H1 (cell line): ENCODE data around the gene RHOBTB3. TPM values are rescaled to one million over a fixed set of nuclear protein-coding genes. Genes with fewer than 3 reads are reported as not detected.

Experiments used
- CTCF ChIA-PET: fragments of 300-600 bp; sonication (Branson Sonifier 250); formaldehyde crosslinking; loops from one replicate; lab custom pipeline; 2021; ENCODE audit not compliant: partially characterized antibody; lab: Charles Lee
- POLR2A ChIA-PET: fragments of 300-600 bp; sonication (Branson Sonifier 250); formaldehyde crosslinking; loops from one replicate; lab custom pipeline; 2021; ENCODE audit warnings: inconsistent platforms; ENCODE audit not compliant: partially characterized antibody; lab: Charles Lee
- DNase-seq, 2 experiments: peaks; one replicate each; pipeline versions ENCODE4 v3.0.0 to v3.0.0-alpha.2; 2010 to 2022; ENCODE audit warnings: low spot score in 2 of 2, low read depth in 1 of 2, mixed read lengths in 1 of 2
- FAIRE-seq: peaks from 2 replicates; lab custom pipeline; 2011; peaks lifted over from hg19 to GRCh38; lab: Jason Lieb, UNC
- H2AFZ ChIP-seq: 2 replicates; pipeline ENCODE4 v1.8.1; 2012; ENCODE audit warnings: low read length, inconsistent platforms
- H2AK5ac ChIP-seq: 2 replicates; pipeline ENCODE4 v1.6.1; 2013; ENCODE audit warnings: low read depth, low read length
- H2BK120ac ChIP-seq: replicated peaks from 2 replicates; pipeline ENCODE3; 2013; ENCODE audit warnings: low read depth, low read length, inconsistent platforms
- H2BK12ac ChIP-seq: 2 replicates; pipeline ENCODE4 v1.6.1; 2013; ENCODE audit warnings: low read depth, low read length
- H2BK15ac ChIP-seq: 2 replicates; pipeline ENCODE4 v1.6.1; 2013; ENCODE audit warnings: low read length
- H2BK20ac ChIP-seq: 2 replicates; pipeline ENCODE4 v1.6.1; 2013; ENCODE audit warnings: low read length
- H2BK5ac ChIP-seq: 2 replicates; pipeline ENCODE4 v1.6.1; 2013; ENCODE audit warnings: low read depth, low read length
- H3K14ac ChIP-seq: 2 replicates; pipeline ENCODE4 v1.6.1; 2013; ENCODE audit warnings: inconsistent platforms; ENCODE audit not compliant: insufficient read length
- H3K18ac ChIP-seq: 2 replicates; pipeline ENCODE4 v1.6.1; 2013; ENCODE audit warnings: low read length; ENCODE audit errors: extremely low read depth
- H3K23ac ChIP-seq: 2 replicates; pipeline ENCODE4 v1.6.1; 2013; ENCODE audit warnings: inconsistent platforms; ENCODE audit not compliant: insufficient read length
- H3K23me2 ChIP-seq: 2 replicates; pipeline ENCODE4 v1.6.1; 2013; ENCODE audit warnings: low read depth, low read length
- H3K27ac ChIP-seq: 2 replicates; pipeline ENCODE4 v1.6.1; 2011; ENCODE audit warnings: low read depth, low read length, inconsistent platforms
- H3K27me3 ChIP-seq, 4 experiments: replicated peaks in 1 of 4; 1 replicate in 1 of 4; 2 replicates in 3 of 4; pipeline versions ENCODE4 v1.6.1 to v1.8.1; 2011 to 2013; ENCODE audit warnings: low read length in 3 of 4, mild to moderate bottlenecking in 3 of 4, inconsistent platforms in 2 of 4, mixed read lengths in 2 of 4, moderate library complexity in 1 of 4; ENCODE audit not compliant: control insufficient read depth in 3 of 4, insufficient read depth in 3 of 4; ENCODE audit errors: extremely low read depth in 1 of 4
- H3K36me3 ChIP-seq, 4 experiments: 2 replicates each; pipeline versions ENCODE4 v1.6.1 to v1.8.1; 2011 to 2013; ENCODE audit warnings: mild to moderate bottlenecking in 4 of 4, low read length in 3 of 4, moderate library complexity in 2 of 4, control low read depth in 1 of 4, inconsistent platforms in 1 of 4; ENCODE audit not compliant: insufficient read depth in 4 of 4, control insufficient read depth in 2 of 4
- H3K4ac ChIP-seq: replicated peaks from 2 replicates; pipeline ENCODE3; 2013; ENCODE audit warnings: low read length, low read depth, mixed read lengths, inconsistent platforms; ENCODE audit not compliant: insufficient read length
- H3K4me1 ChIP-seq, 4 experiments: replicated peaks in 1 of 4; 1 replicate in 1 of 4; 2 replicates in 3 of 4; pipeline versions ENCODE4 v1.6.1 to v1.8.1; 2011 to 2013; ENCODE audit warnings: low read length in 3 of 4, inconsistent platforms in 2 of 4, mixed read lengths in 1 of 4; ENCODE audit not compliant: insufficient read depth in 4 of 4, control insufficient read depth in 3 of 4
- H3K4me2 ChIP-seq, 2 experiments: 2 replicates each; pipeline versions ENCODE4 v1.6.1 to v1.8.1; 2011 to 2013; ENCODE audit warnings: low read depth in 2 of 2, low read length in 2 of 2, control low read depth in 1 of 2, inconsistent platforms in 1 of 2, mild to moderate bottlenecking in 1 of 2; ENCODE audit not compliant: insufficient read depth in 1 of 2
- H3K4me3 ChIP-seq, 4 experiments: fragments of 200-600, 300-600 bp in 1 of 4; sonication (generic), shearing (Covaris generic), sonication (Bioruptor Twin) in 1 of 4; 2 replicates each; pipeline versions ENCODE4 v1.5.1 to v1.8.1; 2011 to 2016; ENCODE audit warnings: low read length in 4 of 4, low read depth in 3 of 4, control low read depth in 2 of 4, inconsistent platforms in 2 of 4, mild to moderate bottlenecking in 2 of 4, mixed read lengths in 1 of 4, moderate library complexity in 1 of 4; ENCODE audit not compliant: insufficient read depth in 2 of 4; ENCODE audit errors: extremely low read depth in 1 of 4
- H3K56ac ChIP-seq: replicated peaks from 2 replicates; pipeline ENCODE3; 2013; ENCODE audit warnings: low read depth, mild to moderate bottlenecking, mixed read lengths, low read length, inconsistent platforms; ENCODE audit not compliant: insufficient read length
- H3K79me1 ChIP-seq: 2 replicates; pipeline ENCODE4 v1.6.1; 2013; ENCODE audit warnings: low read depth, low read length, control low read depth
- H3K79me2 ChIP-seq, 2 experiments: 2 replicates each; pipeline versions ENCODE4 v1.6.1 to v1.8.1; 2012 to 2013; ENCODE audit warnings: low read length in 2 of 2, mild to moderate bottlenecking in 2 of 2, inconsistent platforms in 1 of 2; ENCODE audit not compliant: insufficient read depth in 2 of 2, control insufficient read depth in 1 of 2
- H3K9ac ChIP-seq, 4 experiments: replicated peaks in 1 of 4; 1 replicate in 1 of 4; 2 replicates in 3 of 4; pipeline versions ENCODE4 v1.6.1 to v1.8.1; 2011 to 2013; ENCODE audit warnings: low read depth in 3 of 4, low read length in 3 of 4, control low read depth in 2 of 4, mild to moderate bottlenecking in 2 of 4, moderate library complexity in 2 of 4, inconsistent platforms in 1 of 4; ENCODE audit errors: extremely low read depth in 1 of 4
- H3K9me3 ChIP-seq, 2 experiments: 2 replicates each; pipeline versions ENCODE4 v1.6.1 to v1.8.1; 2012 to 2013; ENCODE audit warnings: mild to moderate bottlenecking in 2 of 2, moderate library complexity in 2 of 2, control low read depth in 1 of 2, inconsistent platforms in 1 of 2, low read depth in 1 of 2, low read length in 1 of 2, mixed read lengths in 1 of 2; ENCODE audit not compliant: insufficient read depth in 2 of 2
- H4K20me1 ChIP-seq, 2 experiments: replicated peaks in 1 of 2; 2 replicates each; pipeline versions ENCODE3 to v1.8.1; 2011 to 2013; ENCODE audit warnings: inconsistent platforms in 2 of 2, low read length in 2 of 2, mild to moderate bottlenecking in 1 of 2; ENCODE audit not compliant: insufficient read depth in 2 of 2, control insufficient read depth in 1 of 2
- H4K5ac ChIP-seq: 2 replicates; pipeline ENCODE4 v1.6.1; 2013; ENCODE audit warnings: low read length, low read depth, mixed read lengths, inconsistent platforms; ENCODE audit not compliant: insufficient read length
- H4K8ac ChIP-seq: 2 replicates; pipeline ENCODE4 v1.8.0; 2013; ENCODE audit warnings: mild to moderate bottlenecking, moderate library complexity, low read length, inconsistent platforms; ENCODE audit not compliant: insufficient read depth; ENCODE audit errors: extremely low read depth
- H4K91ac ChIP-seq: replicated peaks from 2 replicates; pipeline ENCODE3; 2013; ENCODE audit warnings: low read length, mixed read lengths, inconsistent platforms; ENCODE audit not compliant: insufficient read length
- EGR1 ChIP-seq: IDR thresholded peaks from 2 replicates; pipeline ENCODE4 v1.6.1; 2011; ENCODE audit warnings: low read depth, low read length, borderline replicate concordance
- RAD21 ChIP-seq, 2 experiments: IDR thresholded peaks in 1 of 2; conservative IDR thresholded peaks in 1 of 2; 2 replicates each; pipeline ENCODE4 v1.6.1; 2011; ENCODE audit warnings: low read depth in 2 of 2, low read length in 2 of 2, improper control_type of control experiment in 1 of 2, inconsistent platforms in 1 of 2, mild to moderate bottlenecking in 1 of 2, moderate library complexity in 1 of 2
- RNF2 ChIP-seq: fragments of 200-900, 300-1000 bp; sonication (generic); IDR thresholded peaks from 2 replicates; pipeline ENCODE4 v1.7.1; 2016; ENCODE audit warnings: borderline replicate concordance, low read depth, mild to moderate bottlenecking, antibody characterized with exemption, low read length; ENCODE audit not compliant: poor library complexity, severe bottlenecking; ENCODE audit errors: missing control alignments
- SP1 ChIP-seq: IDR thresholded peaks from 2 replicates; pipeline ENCODE4 v1.6.1; 2011; ENCODE audit warnings: low read depth, low read length
- WGBS, 2 experiments: shearing (Covaris generic) in 1 of 2; methylation state at CpG; one replicate each; pipeline versions ENCODE4 v1.1.6 to v1.1.7; 2013 to 2015; ENCODE audit warnings: low lambda C conversion rate in 2 of 2, mixed read lengths in 2 of 2, inconsistent platforms in 1 of 2, low coverage in 1 of 2, missing lambda C conversion rate in 1 of 2; ENCODE audit not compliant: insufficient replicate concordance in 2 of 2, insufficient coverage in 1 of 2, insufficient read length in 1 of 2; ENCODE audit errors: extremely low coverage in 1 of 2, missing lambda C conversion rate in 1 of 2; 5-methylcytosine and 5-hydroxymethylcytosine counted together
- polyA plus RNA-seq, 7 experiments: library from polyadenylated mRNA; depleted of rRNA in 3 of 7; stranded (reverse) in 5 of 7; unstranded in 2 of 7; fragments of >200 nt in 5 of 7; fragments of 200-250 nt in 2 of 7; gene quantifications; 1 replicate in 5 of 7; 2 replicates in 1 of 7; 4 replicates in 1 of 7; pipeline versions ENCODE4 v1.2.1 to v1.2.3, GENCODE V29; 2011 to 2013; ENCODE audit warnings: missing spikeins in 2 of 7, mixed read lengths in 2 of 7
- total RNA-seq: library from RNA; stranded (reverse); fragmentation: NEBNext Ultra II Directional; extraction: Animal tissue kit (Norgen Biotek cat#: 25700); gene quantifications from 2 replicates; pipeline ENCODE4 v1.2.1, GENCODE V29; 2021

The RHOBTB3 gene
- total and polyA plus RNA-seq, 2 of the 8 experiments (the other 6 are each of a cell fraction or from before 2014, with no cell fraction given): 8.2 to 17.5 TPM

DNA sequence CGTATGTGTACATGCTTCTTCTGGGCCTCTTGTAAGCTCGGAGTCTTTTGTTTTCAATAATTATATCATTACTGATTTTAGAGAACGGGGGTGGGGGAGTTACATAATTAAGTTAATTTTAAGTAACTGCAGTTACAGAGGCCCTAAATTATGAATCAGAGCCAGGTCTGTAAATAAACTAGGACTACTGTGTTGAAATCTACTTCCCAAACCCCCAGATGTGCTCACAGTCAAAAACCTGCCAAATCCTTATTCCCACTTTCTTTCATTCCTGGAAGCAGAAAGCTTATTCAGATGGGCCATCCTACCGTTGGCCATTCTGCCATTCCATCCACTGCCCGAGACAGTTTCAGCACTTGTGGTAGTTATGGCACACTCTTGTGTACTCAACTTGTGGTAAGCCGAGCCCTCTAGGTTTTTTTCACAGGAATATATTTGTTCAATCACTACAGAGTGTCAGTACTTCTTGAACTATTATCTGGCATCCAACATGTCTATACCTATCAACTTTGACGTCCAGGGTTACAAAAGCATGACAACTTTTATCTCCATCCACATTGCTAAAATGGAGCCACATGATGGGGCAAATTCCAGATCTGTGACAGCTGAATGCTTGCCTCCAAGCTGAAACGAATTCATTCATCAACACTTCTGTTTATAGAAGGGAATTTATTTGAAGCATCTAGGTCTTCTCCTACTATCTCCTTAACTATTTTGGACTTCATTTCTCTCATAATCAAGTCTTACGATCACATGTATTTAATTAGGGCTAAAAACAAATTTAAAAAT, 53.6 kb downstream of the RHOBTB3 start:
- Histone ChIP-seq H3K36me3 (no peaks in the 10 kb centered on the region), H2BK5ac (no peak overlapping the region), H4K5ac (no peak overlapping the region), H3K79me1 (no peaks in the 10 kb centered on the region), H3K23ac (no peak overlapping the region), H3K56ac (no peak overlapping the region), H3K18ac (no peak overlapping the region), H2BK12ac (no peak overlapping the region), H2AFZ (no peak overlapping the region), H2BK15ac (no peak overlapping the region), H2AK5ac (no peak overlapping the region), H3K4me2 (no peak overlapping the region), H3K4me1 (no peaks in the 10 kb centered on the region), H2BK20ac (no peak overlapping the region), H3K27ac (no peak overlapping the region), H4K91ac (no peak overlapping the region), H3K27me3 (peaks cover 0 to 1% (median 0%) of the 10 kb centered on the region in 4 experiments; a peak in 1 of 7 replicates), H4K20me1 (no peaks in the 10 kb centered on the region), H3K4me3 (no peak overlapping the region), H3K79me2 (no peaks in the 10 kb centered on the region), H3K9me3 (no peaks in the 10 kb centered on the region), H3K23me2 (no peaks in the 10 kb centered on the region), H3K14ac (no peak overlapping the region), H4K8ac (no peak overlapping the region), H3K4ac (no peak overlapping the region), H2BK120ac (no peak overlapping the region), H3K9ac (no peak overlapping the region)
- ChIA-PET CTCF (interaction anchor here (0.9 to 1.6 kb wide), 8 partner anchors 13 to 562 kb away, joined by 3 to 9 read pairs (median 4); no protein-coding TSS in a partner anchor), POLR2A (no interaction called here)
- no peak for FAIRE-seq
- DNase-seq: no peak
- 90% methylated on average over 9 of the region's 9 CpGs; no CpG with 5 or more reads in 1 of the 2 experiments for WGBS, 2 experiments
- TF ChIP-seq RAD21 (IDR thresholded peaks at IDR 0.05 in 1 of 2, conservative IDR thresholded peaks at IDR 0.05 in 1 of 2; ENCODE audit: low read depth in 2 of 2, low read length in 2 of 2): no peak
- no peak for TF ChIP-seq SP1
- no peak for TF ChIP-seq EGR1
- TF ChIP-seq RNF2: no peak
